GM13976 (cell line): ENCODE measurements around the gene TSPAN12.

Source experiments
- DNase-seq: peaks from one replicate; pipeline ENCODE4 v3.0.0; 2012; ENCODE audit warnings: low spot score
- in situ Hi-C: fragments of 300-500 bp; cut with MboI; formaldehyde crosslinking; loops from one replicate; pipeline ENCODE4 v1.12.0; 2022; ENCODE audit warnings: low sequenced_read_pairs, mixed read lengths, inconsistent platforms; ENCODE audit not compliant: unreplicated experiment
- TF ChIP-seq, protein P1 (sequence below): IDR thresholded peaks from 2 replicates; pipeline ENCODE4 v1.5.1; 2012; ENCODE audit warnings: borderline replicate concordance, mild to moderate bottlenecking; ENCODE audit not compliant: insufficient read depth; ENCODE audit errors: extremely low read depth, missing control alignments, control extremely low read depth

TSPAN12 gene

DNA sequence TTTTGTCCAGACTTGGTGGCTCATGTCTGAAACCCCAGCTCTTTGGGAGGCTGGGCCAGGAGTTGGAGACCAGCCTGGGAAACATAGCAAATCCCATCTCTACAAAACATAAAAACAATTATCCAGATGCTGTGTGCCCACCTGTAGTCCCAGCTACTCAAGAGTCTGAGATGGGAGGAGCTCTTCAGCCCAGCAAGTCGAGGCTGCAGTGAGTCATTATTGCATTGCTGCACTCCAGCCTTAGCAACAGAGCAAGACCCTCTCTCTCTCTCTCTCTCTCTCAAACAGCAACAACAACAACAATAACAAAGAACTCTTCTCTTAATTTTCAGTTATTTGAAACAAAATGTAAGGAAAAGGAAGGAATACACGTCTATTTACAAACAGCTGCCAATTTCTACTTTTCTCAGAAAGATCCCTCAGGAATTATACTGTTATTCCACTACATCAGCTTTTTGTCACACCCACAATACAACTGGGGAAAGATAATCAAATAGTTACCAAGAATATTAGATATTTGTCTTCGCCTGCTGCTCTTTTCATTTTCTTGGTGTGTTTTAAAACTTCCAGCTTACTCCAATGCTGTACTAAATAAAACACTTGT is 5.1 kb upstream of the TSPAN12 start:
- in situ Hi-C loops: no loop called here
- TF ChIP-seq, protein P1, sequence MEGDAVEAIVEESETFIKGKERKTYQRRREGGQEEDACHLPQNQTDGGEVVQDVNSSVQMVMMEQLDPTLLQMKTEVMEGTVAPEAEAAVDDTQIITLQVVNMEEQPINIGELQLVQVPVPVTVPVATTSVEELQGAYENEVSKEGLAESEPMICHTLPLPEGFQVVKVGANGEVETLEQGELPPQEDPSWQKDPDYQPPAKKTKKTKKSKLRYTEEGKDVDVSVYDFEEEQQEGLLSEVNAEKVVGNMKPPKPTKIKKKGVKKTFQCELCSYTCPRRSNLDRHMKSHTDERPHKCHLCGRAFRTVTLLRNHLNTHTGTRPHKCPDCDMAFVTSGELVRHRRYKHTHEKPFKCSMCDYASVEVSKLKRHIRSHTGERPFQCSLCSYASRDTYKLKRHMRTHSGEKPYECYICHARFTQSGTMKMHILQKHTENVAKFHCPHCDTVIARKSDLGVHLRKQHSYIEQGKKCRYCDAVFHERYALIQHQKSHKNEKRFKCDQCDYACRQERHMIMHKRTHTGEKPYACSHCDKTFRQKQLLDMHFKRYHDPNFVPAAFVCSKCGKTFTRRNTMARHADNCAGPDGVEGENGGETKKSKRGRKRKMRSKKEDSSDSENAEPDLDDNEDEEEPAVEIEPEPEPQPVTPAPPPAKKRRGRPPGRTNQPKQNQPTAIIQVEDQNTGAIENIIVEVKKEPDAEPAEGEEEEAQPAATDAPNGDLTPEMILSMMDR: no peak
- no peak for DNase-seq

DNA sequence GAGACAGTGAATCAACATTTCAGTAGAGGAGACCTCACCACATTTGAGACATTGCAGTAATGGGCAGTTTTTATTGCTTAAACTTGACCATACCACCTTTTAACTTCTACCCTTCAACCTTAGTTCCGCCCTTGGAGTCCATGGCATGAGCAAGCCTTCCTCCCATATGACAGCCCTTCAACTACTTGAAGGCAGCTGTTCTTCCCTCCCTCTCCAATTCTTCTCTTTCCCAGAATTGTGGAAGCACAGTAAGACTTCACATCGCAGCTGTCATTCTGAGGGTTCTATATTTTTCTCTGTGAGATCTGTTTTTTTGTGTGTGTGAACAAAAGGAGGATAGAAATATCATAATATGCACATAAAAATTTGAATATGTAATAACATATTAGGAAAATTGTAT is 2.2 kb upstream of the TSPAN12 start:
- TF ChIP-seq, protein P1: no peak
- DNase-seq: no peak
- in situ Hi-C loops: no loop called here

DNA sequence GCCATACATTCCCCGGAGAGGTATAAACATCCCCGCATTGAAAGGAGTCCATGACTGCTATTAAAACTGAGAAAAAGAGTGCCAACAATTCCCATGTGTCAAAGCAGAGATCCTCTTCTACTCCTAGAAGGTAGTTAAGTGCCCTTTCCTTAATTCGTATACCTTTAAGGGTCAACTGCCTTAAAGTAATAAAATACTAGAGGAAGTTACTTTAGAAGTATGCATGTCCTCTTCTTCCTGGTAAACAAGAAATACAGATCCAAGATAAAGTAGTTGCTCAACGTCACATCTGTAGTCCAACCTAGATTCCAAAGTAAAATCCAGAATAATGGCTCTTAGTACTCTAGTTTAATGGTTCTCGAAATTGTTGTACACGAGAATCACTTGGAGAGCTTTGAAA is 1.5 kb upstream of the TSPAN12 start:
- TF ChIP-seq, protein P1: no peak
- in situ Hi-C loops: no loop called here
- DNase-seq: no peak

- DNase-seq: peak; percentile 81
- in situ Hi-C loops: no loop called here
- TF ChIP-seq, protein P1: peak; percentile 13
These were observed 1.2 kb downstream of the TSPAN12 start for GRCh38 chr7:120856621-120857352.

GRCh38 chr7:120856198-120856597 is 1.7 kb downstream of the TSPAN12 start:
- TF ChIP-seq, protein P1: no peak
- no peak for DNase-seq
- in situ Hi-C loops: no loop called here

DNA sequence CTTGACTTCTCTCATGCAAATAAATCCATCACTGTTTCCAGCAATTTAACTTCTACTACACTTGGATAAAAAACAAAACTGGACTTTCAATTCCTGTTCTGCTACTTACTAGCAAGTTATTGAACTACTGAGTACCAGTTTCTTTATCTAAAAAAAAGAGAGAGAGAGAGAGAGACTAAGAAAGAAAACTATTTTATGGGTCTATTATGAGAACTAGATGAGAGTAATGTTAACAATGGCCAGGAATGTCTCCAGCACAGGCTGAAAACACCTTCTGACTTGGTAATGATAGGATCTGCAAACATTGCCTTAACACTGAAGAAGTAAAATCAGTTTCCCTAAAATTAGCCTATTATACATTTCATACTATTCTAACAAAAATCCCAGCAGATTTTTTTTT is 5.2 kb downstream of the TSPAN12 start:
- no peak for DNase-seq
- TF ChIP-seq, protein P1: no peak
- in situ Hi-C loops: no loop called here
